ENCODE measurements around the gene XRCC3. TPM values are rescaled to one million over a fixed set of nuclear protein-coding genes. Genes with fewer than 3 reads are reported as not detected.

The XRCC3 gene
- total and polyA plus RNA-seq, 2 of the 8 experiments (the other 6 are each of a cell fraction or from before 2014, with no cell fraction given): 36.9 to 41.8 TPM

DNA sequence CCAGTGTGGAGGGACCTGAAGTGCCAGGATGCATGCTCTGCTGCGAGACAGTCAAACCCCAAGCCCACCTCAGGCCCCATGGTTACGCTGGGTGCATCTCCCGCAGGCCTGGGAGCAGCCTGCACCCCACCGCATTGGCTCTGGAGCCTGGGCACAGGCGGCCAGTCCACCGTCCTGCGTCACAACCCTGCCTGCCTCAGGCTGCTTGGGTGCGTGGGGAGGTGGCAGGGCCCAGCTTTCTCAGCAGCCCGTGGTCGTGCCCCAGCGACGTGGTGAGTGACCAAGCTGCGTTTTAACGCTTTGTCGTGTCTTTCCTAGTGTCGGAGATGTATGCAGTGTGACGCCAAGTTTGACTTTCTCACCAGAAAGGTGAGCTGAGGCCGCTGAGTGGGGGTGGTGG, 11.2 kb upstream of the XRCC3 start (continued):
- TF ChIP-seq, protein P1, sequence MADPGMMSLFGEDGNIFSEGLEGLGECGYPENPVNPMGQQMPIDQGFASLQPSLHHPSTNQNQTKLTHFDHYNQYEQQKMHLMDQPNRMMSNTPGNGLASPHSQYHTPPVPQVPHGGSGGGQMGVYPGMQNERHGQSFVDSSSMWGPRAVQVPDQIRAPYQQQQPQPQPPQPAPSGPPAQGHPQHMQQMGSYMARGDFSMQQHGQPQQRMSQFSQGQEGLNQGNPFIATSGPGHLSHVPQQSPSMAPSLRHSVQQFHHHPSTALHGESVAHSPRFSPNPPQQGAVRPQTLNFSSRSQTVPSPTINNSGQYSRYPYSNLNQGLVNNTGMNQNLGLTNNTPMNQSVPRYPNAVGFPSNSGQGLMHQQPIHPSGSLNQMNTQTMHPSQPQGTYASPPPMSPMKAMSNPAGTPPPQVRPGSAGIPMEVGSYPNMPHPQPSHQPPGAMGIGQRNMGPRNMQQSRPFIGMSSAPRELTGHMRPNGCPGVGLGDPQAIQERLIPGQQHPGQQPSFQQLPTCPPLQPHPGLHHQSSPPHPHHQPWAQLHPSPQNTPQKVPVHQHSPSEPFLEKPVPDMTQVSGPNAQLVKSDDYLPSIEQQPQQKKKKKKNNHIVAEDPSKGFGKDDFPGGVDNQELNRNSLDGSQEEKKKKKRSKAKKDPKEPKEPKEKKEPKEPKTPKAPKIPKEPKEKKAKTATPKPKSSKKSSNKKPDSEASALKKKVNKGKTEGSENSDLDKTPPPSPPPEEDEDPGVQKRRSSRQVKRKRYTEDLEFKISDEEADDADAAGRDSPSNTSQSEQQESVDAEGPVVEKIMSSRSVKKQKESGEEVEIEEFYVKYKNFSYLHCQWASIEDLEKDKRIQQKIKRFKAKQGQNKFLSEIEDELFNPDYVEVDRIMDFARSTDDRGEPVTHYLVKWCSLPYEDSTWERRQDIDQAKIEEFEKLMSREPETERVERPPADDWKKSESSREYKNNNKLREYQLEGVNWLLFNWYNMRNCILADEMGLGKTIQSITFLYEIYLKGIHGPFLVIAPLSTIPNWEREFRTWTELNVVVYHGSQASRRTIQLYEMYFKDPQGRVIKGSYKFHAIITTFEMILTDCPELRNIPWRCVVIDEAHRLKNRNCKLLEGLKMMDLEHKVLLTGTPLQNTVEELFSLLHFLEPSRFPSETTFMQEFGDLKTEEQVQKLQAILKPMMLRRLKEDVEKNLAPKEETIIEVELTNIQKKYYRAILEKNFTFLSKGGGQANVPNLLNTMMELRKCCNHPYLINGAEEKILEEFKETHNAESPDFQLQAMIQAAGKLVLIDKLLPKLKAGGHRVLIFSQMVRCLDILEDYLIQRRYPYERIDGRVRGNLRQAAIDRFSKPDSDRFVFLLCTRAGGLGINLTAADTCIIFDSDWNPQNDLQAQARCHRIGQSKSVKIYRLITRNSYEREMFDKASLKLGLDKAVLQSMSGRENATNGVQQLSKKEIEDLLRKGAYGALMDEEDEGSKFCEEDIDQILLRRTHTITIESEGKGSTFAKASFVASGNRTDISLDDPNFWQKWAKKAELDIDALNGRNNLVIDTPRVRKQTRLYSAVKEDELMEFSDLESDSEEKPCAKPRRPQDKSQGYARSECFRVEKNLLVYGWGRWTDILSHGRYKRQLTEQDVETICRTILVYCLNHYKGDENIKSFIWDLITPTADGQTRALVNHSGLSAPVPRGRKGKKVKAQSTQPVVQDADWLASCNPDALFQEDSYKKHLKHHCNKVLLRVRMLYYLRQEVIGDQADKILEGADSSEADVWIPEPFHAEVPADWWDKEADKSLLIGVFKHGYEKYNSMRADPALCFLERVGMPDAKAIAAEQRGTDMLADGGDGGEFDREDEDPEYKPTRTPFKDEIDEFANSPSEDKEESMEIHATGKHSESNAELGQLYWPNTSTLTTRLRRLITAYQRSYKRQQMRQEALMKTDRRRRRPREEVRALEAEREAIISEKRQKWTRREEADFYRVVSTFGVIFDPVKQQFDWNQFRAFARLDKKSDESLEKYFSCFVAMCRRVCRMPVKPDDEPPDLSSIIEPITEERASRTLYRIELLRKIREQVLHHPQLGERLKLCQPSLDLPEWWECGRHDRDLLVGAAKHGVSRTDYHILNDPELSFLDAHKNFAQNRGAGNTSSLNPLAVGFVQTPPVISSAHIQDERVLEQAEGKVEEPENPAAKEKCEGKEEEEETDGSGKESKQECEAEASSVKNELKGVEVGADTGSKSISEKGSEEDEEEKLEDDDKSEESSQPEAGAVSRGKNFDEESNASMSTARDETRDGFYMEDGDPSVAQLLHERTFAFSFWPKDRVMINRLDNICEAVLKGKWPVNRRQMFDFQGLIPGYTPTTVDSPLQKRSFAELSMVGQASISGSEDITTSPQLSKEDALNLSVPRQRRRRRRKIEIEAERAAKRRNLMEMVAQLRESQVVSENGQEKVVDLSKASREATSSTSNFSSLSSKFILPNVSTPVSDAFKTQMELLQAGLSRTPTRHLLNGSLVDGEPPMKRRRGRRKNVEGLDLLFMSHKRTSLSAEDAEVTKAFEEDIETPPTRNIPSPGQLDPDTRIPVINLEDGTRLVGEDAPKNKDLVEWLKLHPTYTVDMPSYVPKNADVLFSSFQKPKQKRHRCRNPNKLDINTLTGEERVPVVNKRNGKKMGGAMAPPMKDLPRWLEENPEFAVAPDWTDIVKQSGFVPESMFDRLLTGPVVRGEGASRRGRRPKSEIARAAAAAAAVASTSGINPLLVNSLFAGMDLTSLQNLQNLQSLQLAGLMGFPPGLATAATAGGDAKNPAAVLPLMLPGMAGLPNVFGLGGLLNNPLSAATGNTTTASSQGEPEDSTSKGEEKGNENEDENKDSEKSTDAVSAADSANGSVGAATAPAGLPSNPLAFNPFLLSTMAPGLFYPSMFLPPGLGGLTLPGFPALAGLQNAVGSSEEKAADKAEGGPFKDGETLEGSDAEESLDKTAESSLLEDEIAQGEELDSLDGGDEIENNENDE (IDR thresholded peaks at IDR 0.05; ENCODE audit: insufficient replicate concordance, low read length): no peak
- no peak for TF ChIP-seq SIN3A (conservative IDR thresholded peaks at IDR 0.05 in 1 of 2, IDR thresholded peaks at IDR 0.05 in 1 of 2; ENCODE audit: low read depth in 1 of 2, low read length in 2 of 2)

Measured in H1 (cell line).